GM23338 (cell line): ENCODE results near the gene MFF.

Experiments used
- CREB1 ChIP-seq: fragments of 250-450 bp; sonication (Bioruptor Pico); IDR thresholded peaks from 2 replicates; pipeline ENCODE4 v1.5.0; 2020; ENCODE audit warnings: low read depth, mild to moderate bottlenecking, moderate library complexity
- CTCF ChIP-seq, 2 experiments: fragments of 200-600 bp in 1 of 2; sonication (generic) in 1 of 2; conservative IDR thresholded peaks; 2 replicates each; pipeline versions ENCODE4 v1.5.1 to v1.6.1; 2016 to 2017; ENCODE audit warnings: antibody characterized with exemption in 2 of 2, low read depth in 2 of 2, mild to moderate bottlenecking in 2 of 2, moderate library complexity in 1 of 2
- ETS1 ChIP-seq: IDR thresholded peaks from 2 replicates; pipeline ENCODE4 v1.6.1; 2016; ENCODE audit warnings: antibody characterized with exemption
- EZH2 ChIP-seq: fragments of 200-600 bp; sonication (generic); IDR thresholded peaks from one replicate; pipeline ENCODE4 v1.8.0; 2017; ENCODE audit warnings: antibody characterized with exemption, mild to moderate bottlenecking, low read depth; ENCODE audit not compliant: unreplicated experiment
- EZH2phosphoT487 ChIP-seq: fragments of 200-600 bp; sonication (generic); IDR thresholded peaks from one replicate; pipeline ENCODE4 v1.8.1; 2018; ENCODE audit warnings: antibody characterized with exemption; ENCODE audit not compliant: unreplicated experiment
- JUNB ChIP-seq: IDR thresholded peaks from one replicate; pipeline ENCODE4 v1.6.1; 2016; ENCODE audit warnings: antibody characterized with exemption; ENCODE audit not compliant: unreplicated experiment
- NANOG ChIP-seq: IDR thresholded peaks from 2 replicates; pipeline ENCODE4 v1.6.1; 2016; ENCODE audit warnings: antibody characterized with exemption, borderline replicate concordance
- POLR2AphosphoS5 ChIP-seq: IDR thresholded peaks from 2 replicates; pipeline ENCODE4 v1.6.1; 2016; ENCODE audit warnings: antibody characterized with exemption, low read depth
- REST ChIP-seq: IDR thresholded peaks from one replicate; pipeline ENCODE4 v1.6.1; 2018; ENCODE audit warnings: antibody characterized with exemption; ENCODE audit not compliant: unreplicated experiment
- STAT1 ChIP-seq: IDR thresholded peaks from one replicate; pipeline ENCODE4 v1.6.1; 2016; ENCODE audit warnings: antibody characterized with exemption; ENCODE audit not compliant: unreplicated experiment
- ZNF114 ChIP-seq: fragments of 250-450 bp; sonication (Bioruptor Pico); IDR thresholded peaks from 2 replicates; pipeline ENCODE4 v1.5.0; 2020; ENCODE audit warnings: mild to moderate bottlenecking, moderate library complexity
- ZNF331 ChIP-seq: fragments of 250-450 bp; sonication (Bioruptor Pico); IDR thresholded peaks from 2 replicates; pipeline ENCODE4 v1.5.0; 2020; ENCODE audit warnings: low read depth, mild to moderate bottlenecking, moderate library complexity

GRCh38 chr2:227340106-227340505 lies 15.1 kb downstream of the MFF start:
- no peak for TF ChIP-seq CREB1 (CRISPR knock-in tag)
- TF ChIP-seq POLR2AphosphoS5 = no peak
- no peak for TF ChIP-seq CTCF (conservative IDR thresholded peaks at IDR 0.05; ENCODE audit: low read depth in 2 of 2)
- no peak for TF ChIP-seq ZNF114
- no peak for TF ChIP-seq EZH2phosphoT487
- TF ChIP-seq ETS1 = no peak
- TF ChIP-seq REST = no peak
- TF ChIP-seq STAT1 = no peak
- TF ChIP-seq EZH2 = no peak
- TF ChIP-seq ZNF331 (CRISPR knock-in tag) = no peak
- no peak for TF ChIP-seq NANOG
- no peak for TF ChIP-seq JUNB
